NCI-H2081 treated with DMSO at 0.1 percent for 48 hours (cell line): ENCODE results near the gene EBNA1BP2.
"Not testable (repeated sequence)": the region's sequence is repeated elsewhere in the genome, so short reads cannot be mapped to it uniquely, and the experiment has no call there.

Experiments used
- DNase-seq: peaks from one replicate; lab custom pipeline; 2025; lab: John Stamatoyannopoulos, UW

EBNA1BP2 gene

DNA sequence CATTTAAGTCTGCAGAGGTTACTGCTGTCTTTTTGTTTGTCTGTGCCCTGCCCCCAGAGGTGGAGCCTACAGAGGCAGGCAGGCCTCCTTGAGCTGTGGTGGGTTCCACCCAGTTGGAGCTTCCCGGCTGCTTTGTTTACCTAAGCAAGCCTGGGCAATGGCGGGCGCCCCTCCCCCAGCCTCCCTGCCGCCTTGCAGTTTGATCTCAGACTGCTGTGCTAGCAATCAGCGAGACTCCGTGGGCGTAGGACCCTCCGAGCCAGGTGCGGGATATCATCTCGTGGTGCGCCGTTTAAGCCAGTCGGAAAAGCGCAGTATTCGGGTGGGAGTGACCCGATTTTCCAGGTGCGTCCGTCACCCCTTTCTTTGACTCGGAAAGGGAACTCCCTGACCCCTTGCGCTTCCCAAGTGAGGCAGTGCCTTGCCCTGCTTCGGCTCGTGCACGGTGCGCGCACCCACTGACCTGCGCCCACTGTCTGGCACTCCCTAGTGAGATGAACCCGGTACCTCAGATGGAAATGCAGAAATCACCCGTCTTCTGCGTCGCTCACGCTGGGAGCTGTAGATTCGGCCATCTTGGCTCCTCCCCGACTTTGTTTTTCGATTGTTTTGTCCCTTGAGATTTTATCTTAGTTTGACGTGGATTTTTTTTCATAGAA is 52.0 kb downstream of the EBNA1BP2 start:
- DNase-seq, result not testable (repeated sequence)
